Stimulated activated naive CD8-positive, alpha-beta T cell treated with anti-CD3 and anti-CD28 coated beads, Interleukin-15, amount 100 ng/mL, for 72 hours (primary cell): Measurements from ENCODE around the gene PRKD3.

Experiments used
- ATAC-seq: fragments of 150-1000 bp; cut with Tn5 transposase; 2 replicates; pipeline ENCODE4 v1.10.0; 2021; ENCODE audit warnings: mild to moderate bottlenecking, moderate library complexity
- DNase-seq, 2 donors: peaks; one replicate each; pipeline ENCODE4 v3.0.0; 2021 to 2022
- H3K27ac Mint-ChIP-seq, 2 donors: one replicate each; pipeline ENCODE4 v1.8.0; 2022; ENCODE audit warnings: mild to moderate bottlenecking in 2 of 2, mixed read lengths in 2 of 2, moderate library complexity in 2 of 2
- H3K27me3 Mint-ChIP-seq: one replicate; pipeline ENCODE4 v1.8.0; 2022; ENCODE audit warnings: mixed read lengths
- H3K4me1 Mint-ChIP-seq: one replicate; pipeline ENCODE4 v1.8.0; 2022; ENCODE audit warnings: mild to moderate bottlenecking, mixed read lengths
- H3K4me3 Mint-ChIP-seq, 2 donors: one replicate each; pipeline ENCODE4 v1.8.0; 2022; ENCODE audit warnings: mild to moderate bottlenecking in 2 of 2, mixed read lengths in 2 of 2, moderate library complexity in 1 of 2
- H3K9me3 Mint-ChIP-seq, 2 donors: one replicate each; pipeline ENCODE4 v1.8.0; 2022; ENCODE audit warnings: mixed read lengths in 2 of 2

PRKD3 gene

GRCh38 chr2:37326285-37326684, 1.7 kb upstream of the PRKD3 start:
- Mint-ChIP-seq H3K9me3 (no peaks in the 10 kb centered on the region), H3K4me3 (no peak overlapping the region), H3K4me1 (peaks cover 34% of the 10 kb centered on the region), H3K27me3 (peaks cover 35% of the 10 kb centered on the region), H3K27ac (no peak overlapping the region)
- DNase-seq: no peak
- no peak for ATAC-seq

GRCh38 chr2:37325625-37326071, 1.0 kb upstream of the PRKD3 start:
- Mint-ChIP-seq H3K4me3 (peak overlapping the region; percentile 82 to 85), H3K9me3 (no peaks in the 10 kb centered on the region), H3K27me3 (peaks cover 30% of the 10 kb centered on the region), H3K4me1 (peaks cover 36% of the 10 kb centered on the region), H3K27ac (peak overlapping the region in 1 of 2 donors; percentile 62)
- ATAC-seq: no peak
- DNase-seq: no peak

GRCh38 chr2:37324536-37324785, 172 bp downstream of the PRKD3 start:
- Mint-ChIP-seq H3K27me3 (peaks cover 30% of the 10 kb centered on the region), H3K9me3 (no peaks in the 10 kb centered on the region), H3K4me1 (peaks cover 36% of the 10 kb centered on the region), H3K27ac (peak overlapping the region in 1 of 2 donors; percentile 33), H3K4me3 (peak overlapping the region; percentile 64 to 89)
- DNase-seq (peak in 1 of 2 donors; percentile 71), ATAC-seq (no peak)

GRCh38 chr2:37323781-37324535, 675 bp downstream of the PRKD3 start:
- peaks cover 30% of the 10 kb centered on the region for H3K27me3 Mint-ChIP-seq
- peak overlapping the region; percentile 86 to 94 for H3K27ac Mint-ChIP-seq
- peak overlapping the region; percentile 89 for H3K4me3 Mint-ChIP-seq

GRCh38 chr2:37323176-37323780, 1.4 kb downstream of the PRKD3 start:
- DNase-seq (no peak), ATAC-seq (no peak)
- Mint-ChIP-seq H3K27me3 (peaks cover 30% of the 10 kb centered on the region), H3K4me3 (peak overlapping the region; percentile 89), H3K9me3 (no peaks in the 10 kb centered on the region), H3K4me1 (peaks cover 44% of the 10 kb centered on the region), H3K27ac (peak overlapping the region; percentile 86 to 94)

More at GRCh38 chr2:37323781-37324535, 675 bp downstream of the PRKD3 start:
- no peaks in the 10 kb centered on the region for H3K9me3 Mint-ChIP-seq
- ATAC-seq: peak; percentile 49
- H3K4me1 Mint-ChIP-seq: peaks cover 37% of the 10 kb centered on the region
- peak; percentile 36 to 49 for DNase-seq

GRCh38 chr2:37322368-37322767, 2.3 kb downstream of the PRKD3 start:
- H3K4me1 Mint-ChIP-seq: peaks cover 53% of the 10 kb centered on the region
- H3K9me3 Mint-ChIP-seq: no peaks in the 10 kb centered on the region
- peaks cover 25% of the 10 kb centered on the region for H3K27me3 Mint-ChIP-seq
- no peak for ATAC-seq
- no peak overlapping the region for H3K27ac Mint-ChIP-seq
- no peak for DNase-seq
- peak overlapping the region; percentile 89 for H3K4me3 Mint-ChIP-seq

- Mint-ChIP-seq H3K27me3 (peaks cover 13% of the 10 kb centered on the region), H3K4me1 (peaks cover 53% of the 10 kb centered on the region), H3K4me3 (peak overlapping the region in 1 of 2 donors; percentile 27), H3K9me3 (no peaks in the 10 kb centered on the region), H3K27ac (no peak overlapping the region)
- no peak for ATAC-seq
- no peak for DNase-seq
These were observed 3.5 kb downstream of the PRKD3 start for GRCh38 chr2:37321029-37321682.

GRCh38 chr2:37319754-37320609, 4.7 kb downstream of the PRKD3 start:
- Mint-ChIP-seq H3K4me3 (no peak overlapping the region), H3K4me1 (peaks cover 51% of the 10 kb centered on the region), H3K27ac (no peak overlapping the region), H3K27me3 (peaks cover under 1% of the 10 kb centered on the region), H3K9me3 (no peaks in the 10 kb centered on the region)
- DNase-seq (no peak), ATAC-seq (no peak)

- ATAC-seq: peak; percentile 52
- DNase-seq: no peak
- Mint-ChIP-seq H3K9me3 (no peaks in the 10 kb centered on the region), H3K4me3 (no peak overlapping the region), H3K4me1 (peaks cover 58% of the 10 kb centered on the region), H3K27me3 (no peaks in the 10 kb centered on the region), H3K27ac (peak overlapping the region in 1 of 2 donors; percentile 63)
These were observed 6.2 kb downstream of the PRKD3 start for GRCh38 chr2:37318401-37318800.

GRCh38 chr2:37317746-37318145, 6.9 kb downstream of the PRKD3 start:
- H3K4me3 Mint-ChIP-seq: peak overlapping the region in 1 of 2 donors; percentile 2
- ATAC-seq: peak; percentile 82
- no peaks in the 10 kb centered on the region for H3K9me3 Mint-ChIP-seq
- DNase-seq: no peak
- no peaks in the 10 kb centered on the region for H3K27me3 Mint-ChIP-seq
- peaks cover 62% of the 10 kb centered on the region for H3K4me1 Mint-ChIP-seq
- no peak overlapping the region for H3K27ac Mint-ChIP-seq

- no peak overlapping the region for H3K4me3 Mint-ChIP-seq
- H3K9me3 Mint-ChIP-seq: no peaks in the 10 kb centered on the region
- ATAC-seq (no peak), DNase-seq (no peak)
- H3K27me3 Mint-ChIP-seq: no peaks in the 10 kb centered on the region
- no peak overlapping the region for H3K27ac Mint-ChIP-seq
- peaks cover 56% of the 10 kb centered on the region for H3K4me1 Mint-ChIP-seq
These were observed 8.5 kb downstream of the PRKD3 start for GRCh38 chr2:37316181-37316580.

GRCh38 chr2:37315364-37315763, 9.3 kb downstream of the PRKD3 start:
- DNase-seq: no peak
- Mint-ChIP-seq H3K9me3 (no peaks in the 10 kb centered on the region), H3K4me3 (no peak overlapping the region), H3K4me1 (peaks cover 63% of the 10 kb centered on the region), H3K27me3 (no peaks in the 10 kb centered on the region), H3K27ac (no peak overlapping the region)
- ATAC-seq: no peak

GRCh38 chr2:37307500-37307899, 17.1 kb downstream of the PRKD3 start:
- no peak for DNase-seq
- no peak overlapping the region for H3K27ac Mint-ChIP-seq
- H3K4me1 Mint-ChIP-seq: peaks cover 37% of the 10 kb centered on the region
- no peak for ATAC-seq
- no peaks in the 10 kb centered on the region for H3K9me3 Mint-ChIP-seq
- H3K4me3 Mint-ChIP-seq: no peak overlapping the region
- no peaks in the 10 kb centered on the region for H3K27me3 Mint-ChIP-seq

- H3K4me3 Mint-ChIP-seq: no peak overlapping the region
- peaks cover 35% of the 10 kb centered on the region for H3K4me1 Mint-ChIP-seq
- no peak overlapping the region for H3K27ac Mint-ChIP-seq
These were observed 18.6 kb downstream of the PRKD3 start for GRCh38 chr2:37306024-37306423.

GRCh38 chr2:37302701-37303252, 21.9 kb downstream of the PRKD3 start:
- no peak for DNase-seq
- no peak overlapping the region for H3K4me3 Mint-ChIP-seq
- no peak for ATAC-seq
- no peak overlapping the region for H3K27ac Mint-ChIP-seq
- H3K4me1 Mint-ChIP-seq: peaks cover 37% of the 10 kb centered on the region
- H3K27me3 Mint-ChIP-seq: no peaks in the 10 kb centered on the region
- no peaks in the 10 kb centered on the region for H3K9me3 Mint-ChIP-seq

More at GRCh38 chr2:37306024-37306423, 18.6 kb downstream of the PRKD3 start:
- DNase-seq (no peak), ATAC-seq (no peak)
- no peaks in the 10 kb centered on the region for H3K9me3 Mint-ChIP-seq
- no peaks in the 10 kb centered on the region for H3K27me3 Mint-ChIP-seq
